Adipocyte (in vitro differentiated cells): ENCODE results near the gene LMF1.

Experiments
- DNase-seq: peaks from one replicate; pipeline ENCODE4 v3.0.0-alpha.2; 2015; ENCODE audit warnings: low read depth
- H3K27me3 ChIP-seq: replicated peaks from 2 replicates; pipeline ENCODE4 v1.7.0; 2013; ENCODE audit warnings: mild to moderate bottlenecking, low read length, moderate library complexity; ENCODE audit not compliant: control insufficient read depth, insufficient read depth
- H3K36me3 ChIP-seq: 2 replicates; pipeline ENCODE4 v1.7.0; 2013; ENCODE audit warnings: low read length, mild to moderate bottlenecking, moderate library complexity; ENCODE audit not compliant: control insufficient read depth, insufficient read depth, severe bottlenecking
- H3K4me1 ChIP-seq: 2 replicates; pipeline ENCODE4 v1.7.0; 2013; ENCODE audit warnings: mild to moderate bottlenecking, low read length, moderate library complexity; ENCODE audit not compliant: control insufficient read depth, insufficient read depth
- H3K4me3 ChIP-seq: 2 replicates; pipeline ENCODE4 v1.7.0; 2013; ENCODE audit warnings: mild to moderate bottlenecking, low read length, moderate library complexity
- H3K9ac ChIP-seq: 2 replicates; pipeline ENCODE4 v1.7.0; 2013; ENCODE audit warnings: mild to moderate bottlenecking, low read length, moderate library complexity
- H3K9me3 ChIP-seq: 2 replicates; pipeline ENCODE4 v1.7.0; 2013; ENCODE audit warnings: mild to moderate bottlenecking, low read length, moderate library complexity; ENCODE audit not compliant: control insufficient read depth

LMF1 gene

DNA sequence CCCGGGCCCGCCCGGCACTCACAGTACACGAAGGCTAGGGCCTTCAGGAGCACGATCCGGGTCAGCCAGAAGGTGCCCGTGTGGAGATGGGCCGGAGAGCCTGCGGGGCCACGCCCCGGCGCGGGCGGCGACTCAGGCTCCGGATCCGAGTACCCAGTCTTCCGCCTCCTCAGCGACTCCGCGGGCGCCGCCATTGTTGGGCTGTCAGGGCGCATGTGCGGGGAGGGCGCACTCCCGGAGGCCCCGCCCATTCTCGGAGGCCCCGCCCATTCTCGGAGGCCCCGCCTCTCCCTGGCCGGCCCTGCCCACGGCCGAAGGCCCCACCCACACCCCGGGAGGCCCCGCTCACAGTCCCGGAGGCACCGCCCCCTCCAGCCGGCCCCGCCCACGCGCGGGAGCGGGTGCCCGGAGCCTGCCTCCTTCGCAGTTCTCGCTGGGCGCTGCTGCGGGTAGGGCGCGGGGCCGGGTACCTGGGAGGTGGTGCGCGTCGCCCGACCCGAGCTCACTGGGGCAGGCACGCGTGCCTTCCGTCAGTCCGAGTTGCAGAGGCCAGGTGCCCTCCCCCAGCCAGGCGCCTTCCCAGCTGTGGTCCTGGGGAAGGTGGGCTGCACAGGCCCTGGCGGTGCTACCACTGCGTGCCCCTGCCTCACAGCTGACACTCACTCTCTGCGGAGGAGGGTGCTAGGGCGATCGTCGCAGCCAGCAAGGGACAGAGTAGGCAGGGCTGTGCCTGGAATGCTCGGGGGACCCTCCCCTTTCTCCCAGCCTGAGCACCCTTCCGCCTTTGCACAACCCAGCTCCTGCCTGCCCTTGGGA, at the start of gene LMF1:
LMF1 (minus strand) TSS at position 219 of the 816 bp plus-strand sequence; CDS start at position 215, 4 bp downstream.
- H3K4me1 ChIP-seq: peaks cover 16% of the 10 kb centered on the region
- H3K36me3 ChIP-seq: no peaks in the 10 kb centered on the region
- H3K9me3 ChIP-seq: peaks cover 5% of the 10 kb centered on the region
- peak within 1 kb of the TSS; percentile 90 for H3K4me3 ChIP-seq
- H3K9ac ChIP-seq: peak within 1 kb of the TSS; percentile 95
- H3K27me3 ChIP-seq: peaks cover 7% of the 10 kb centered on the region
- peak; percentile 97 for DNase-seq

DNA sequence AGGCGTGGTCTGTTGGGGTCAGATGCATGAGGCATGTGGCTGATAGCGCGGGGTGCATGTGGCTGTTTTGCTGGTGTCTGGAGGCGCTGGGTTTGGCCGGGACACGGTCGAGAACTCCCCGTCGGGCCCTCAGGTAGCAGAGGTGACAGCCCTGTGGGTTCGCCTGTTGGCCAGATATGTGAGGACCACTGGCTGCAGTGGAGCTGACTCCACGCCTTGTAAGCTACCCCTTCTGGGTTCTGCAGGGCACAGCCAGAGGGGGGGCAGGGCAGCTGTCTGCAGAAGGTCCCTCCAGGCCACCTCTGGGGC, 49.3 kb upstream of the LMF1 start:
- no peak for DNase-seq
- H3K4me3 ChIP-seq: peak overlapping the region; percentile 50
- H3K9me3 ChIP-seq: no peaks in the 10 kb centered on the region
- peaks cover 1% of the 10 kb centered on the region for H3K27me3 ChIP-seq
- H3K36me3 ChIP-seq: no peaks in the 10 kb centered on the region
- H3K9ac ChIP-seq: no peak overlapping the region
- peaks cover 6% of the 10 kb centered on the region for H3K4me1 ChIP-seq

DNA sequence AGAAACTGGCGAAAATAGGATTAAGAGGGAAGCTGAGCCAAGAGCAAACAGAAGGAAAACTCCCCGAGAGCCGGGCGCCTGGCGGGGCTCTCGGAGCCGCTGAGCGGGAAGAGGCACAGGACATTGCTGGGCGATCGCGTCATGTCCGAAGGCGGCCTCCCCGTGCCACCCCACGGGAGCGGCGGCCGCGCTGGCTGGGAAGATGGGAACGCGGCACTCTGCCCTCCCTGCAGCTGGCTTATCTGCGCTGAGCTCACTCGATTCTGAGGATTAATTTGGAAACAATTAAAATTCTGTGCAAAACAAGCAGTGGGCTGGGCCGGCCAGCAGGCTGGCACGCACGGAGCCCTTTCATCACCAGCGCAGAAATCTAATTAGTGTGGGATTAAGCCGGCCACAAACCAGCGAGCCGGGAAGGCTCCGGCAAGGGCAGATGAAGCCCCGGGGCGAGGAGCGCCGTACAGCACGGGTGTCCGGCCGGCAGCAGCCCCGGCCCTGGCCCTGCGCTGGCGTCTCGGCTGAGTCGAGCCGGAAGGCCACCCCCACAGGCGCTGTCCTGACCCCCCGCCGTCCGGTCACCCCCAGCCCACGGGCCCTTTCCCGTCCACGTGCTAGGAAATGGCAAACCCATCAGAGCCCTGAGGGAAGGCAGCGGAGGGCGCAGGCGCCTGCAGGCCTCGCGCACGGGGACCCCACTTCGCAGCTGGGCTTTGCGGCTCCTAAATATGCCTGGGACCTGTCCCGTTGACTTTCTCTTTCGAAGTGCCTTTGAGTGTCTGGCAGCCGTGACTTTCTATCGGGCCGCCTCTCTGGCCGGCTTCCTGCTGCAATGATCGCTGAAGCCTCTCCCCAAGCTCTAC, 48.7 kb upstream of the LMF1 start:
- peak; percentile 93 for DNase-seq
- H3K27me3 ChIP-seq: no peaks in the 10 kb centered on the region
- peak overlapping the region; percentile 50 for H3K4me3 ChIP-seq
- H3K36me3 ChIP-seq: no peaks in the 10 kb centered on the region
- peaks cover 6% of the 10 kb centered on the region for H3K4me1 ChIP-seq
- H3K9me3 ChIP-seq: no peaks in the 10 kb centered on the region
- peak overlapping the region; percentile 25 for H3K9ac ChIP-seq

DNA sequence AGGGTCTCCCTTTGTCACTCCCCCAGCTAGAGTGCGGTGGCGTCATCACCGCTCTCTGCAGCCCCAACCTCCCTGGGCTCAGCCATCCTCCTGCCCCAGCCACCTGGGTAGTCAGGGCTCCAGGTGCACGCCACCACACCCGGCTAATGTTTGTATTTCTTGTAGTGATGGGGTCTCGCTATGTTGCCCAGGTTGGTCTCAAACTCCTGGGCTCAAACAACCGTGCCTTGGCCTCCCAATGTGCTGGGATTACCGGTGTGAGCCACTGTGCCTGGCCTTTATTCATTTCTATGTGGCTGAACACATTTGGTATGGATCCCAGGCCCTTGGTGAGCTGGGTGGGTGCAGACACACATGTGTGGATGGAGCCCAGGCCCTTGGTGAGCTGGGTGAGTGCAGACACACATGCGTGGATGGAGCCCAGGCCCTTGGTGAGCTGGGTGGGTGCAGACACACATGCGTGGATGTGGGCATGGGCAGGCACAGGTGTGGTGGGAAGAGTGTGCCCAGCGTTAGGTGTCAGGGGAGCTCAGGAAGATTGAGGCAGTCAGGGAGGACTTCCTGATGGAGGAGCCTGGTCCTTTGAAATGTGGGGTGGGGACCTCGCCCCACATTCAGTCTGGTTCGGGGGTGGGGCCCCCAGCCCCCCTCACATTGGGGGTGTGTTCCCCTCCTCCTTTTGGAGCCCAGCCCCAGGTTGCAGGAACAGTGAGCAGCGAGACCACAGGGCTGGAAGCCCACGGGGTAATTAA, 47.8 kb upstream of the LMF1 start:
- no peak for DNase-seq
- no peaks in the 10 kb centered on the region for H3K9me3 ChIP-seq
- H3K4me3 ChIP-seq: peak overlapping the region; percentile 50
- H3K27me3 ChIP-seq: no peaks in the 10 kb centered on the region
- no peaks in the 10 kb centered on the region for H3K36me3 ChIP-seq
- H3K9ac ChIP-seq: peak overlapping the region; percentile 25
- H3K4me1 ChIP-seq: peaks cover 6% of the 10 kb centered on the region

DNA sequence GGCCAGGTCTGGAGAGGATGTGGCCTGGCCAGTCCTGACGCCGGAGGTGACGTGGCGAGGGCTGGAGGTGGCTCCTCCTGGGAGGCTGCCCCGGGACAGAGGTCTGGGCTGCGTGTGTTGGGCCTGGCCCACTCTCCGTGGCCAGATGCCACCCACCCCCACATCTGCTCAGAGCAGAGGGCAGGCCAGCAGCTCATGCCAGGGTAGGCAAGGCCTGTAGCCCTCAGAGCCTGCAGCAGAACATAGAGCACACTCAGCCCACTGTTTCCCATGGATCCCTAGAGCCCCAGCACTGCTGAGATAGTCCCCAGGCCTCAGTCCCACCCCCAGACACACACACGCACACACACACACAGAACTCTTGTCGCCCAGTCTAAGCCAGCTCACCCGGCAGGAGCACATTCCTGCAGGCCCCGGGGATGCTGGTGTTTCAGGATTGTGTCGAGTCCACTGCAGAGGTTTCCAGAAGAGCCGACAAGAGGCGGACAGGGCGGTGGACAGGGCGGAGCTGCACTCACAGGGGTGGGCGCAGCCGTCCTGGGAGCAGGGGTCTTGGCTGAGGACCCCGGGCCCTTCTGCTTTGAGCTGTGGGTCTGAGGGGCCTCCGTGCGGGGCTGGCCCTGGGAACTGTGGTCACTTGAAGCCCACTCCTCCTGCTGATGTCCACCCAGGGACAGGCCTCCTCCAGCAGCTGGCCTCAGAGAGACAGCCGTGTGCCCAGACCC, 44.1 kb upstream of the LMF1 start:
- no peak overlapping the region for H3K4me3 ChIP-seq
- peaks cover 9% of the 10 kb centered on the region for H3K27me3 ChIP-seq
- H3K9me3 ChIP-seq: no peaks in the 10 kb centered on the region
- H3K9ac ChIP-seq: no peak overlapping the region
- DNase-seq: no peak
- H3K4me1 ChIP-seq: peaks cover 3% of the 10 kb centered on the region
- no peaks in the 10 kb centered on the region for H3K36me3 ChIP-seq

DNA sequence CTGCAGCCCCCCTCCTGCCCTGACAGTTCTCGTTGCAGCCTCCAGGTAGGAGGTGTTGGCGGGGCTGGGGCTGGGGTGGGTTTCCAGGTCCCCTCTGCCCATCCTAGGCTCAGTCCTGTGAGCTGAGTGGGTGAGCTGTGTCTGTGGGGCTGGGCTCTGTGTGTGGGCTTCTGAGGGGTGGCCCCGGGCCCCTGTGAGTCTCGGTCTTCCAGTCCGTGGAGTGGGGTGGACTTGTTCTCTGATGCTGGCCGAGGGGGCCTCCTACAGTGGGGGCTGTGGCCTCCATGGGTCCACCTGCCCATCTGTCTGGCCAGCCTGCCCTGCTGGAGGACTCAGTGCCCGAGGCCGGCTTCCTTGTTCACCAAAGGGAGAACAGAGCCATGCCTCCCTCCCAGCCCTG, 43.4 kb upstream of the LMF1 start:
- DNase-seq: no peak

DNA sequence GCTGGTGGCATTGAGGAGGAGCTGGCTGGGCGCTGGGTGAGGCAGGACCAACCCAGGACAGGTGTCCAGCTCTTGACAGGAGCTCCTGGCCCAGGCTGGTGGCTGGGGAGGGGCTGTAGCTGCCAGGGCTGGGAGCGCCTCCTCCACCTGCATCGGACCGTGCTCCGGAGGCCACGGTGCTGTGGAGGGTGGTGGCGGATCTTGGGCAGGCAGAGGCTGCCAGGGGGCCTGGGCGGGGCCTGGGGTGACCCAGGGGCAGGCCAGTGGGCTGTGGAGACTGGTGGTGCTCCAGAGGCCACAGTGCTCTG, 42.8 kb upstream of the LMF1 start:
- Histone ChIP-seq H3K4me1 (no peaks in the 10 kb centered on the region), H3K36me3 (no peaks in the 10 kb centered on the region), H3K4me3 (no peak overlapping the region), H3K9ac (no peak overlapping the region), H3K9me3 (no peaks in the 10 kb centered on the region), H3K27me3 (peaks cover 18% of the 10 kb centered on the region)
- no peak for DNase-seq

More for the DNA sequence above, 43.4 kb upstream of the LMF1 start:
- Histone ChIP-seq H3K36me3 (no peaks in the 10 kb centered on the region), H3K4me3 (no peak overlapping the region), H3K4me1 (no peaks in the 10 kb centered on the region), H3K9ac (no peak overlapping the region), H3K9me3 (no peaks in the 10 kb centered on the region), H3K27me3 (peaks cover 11% of the 10 kb centered on the region)

DNA sequence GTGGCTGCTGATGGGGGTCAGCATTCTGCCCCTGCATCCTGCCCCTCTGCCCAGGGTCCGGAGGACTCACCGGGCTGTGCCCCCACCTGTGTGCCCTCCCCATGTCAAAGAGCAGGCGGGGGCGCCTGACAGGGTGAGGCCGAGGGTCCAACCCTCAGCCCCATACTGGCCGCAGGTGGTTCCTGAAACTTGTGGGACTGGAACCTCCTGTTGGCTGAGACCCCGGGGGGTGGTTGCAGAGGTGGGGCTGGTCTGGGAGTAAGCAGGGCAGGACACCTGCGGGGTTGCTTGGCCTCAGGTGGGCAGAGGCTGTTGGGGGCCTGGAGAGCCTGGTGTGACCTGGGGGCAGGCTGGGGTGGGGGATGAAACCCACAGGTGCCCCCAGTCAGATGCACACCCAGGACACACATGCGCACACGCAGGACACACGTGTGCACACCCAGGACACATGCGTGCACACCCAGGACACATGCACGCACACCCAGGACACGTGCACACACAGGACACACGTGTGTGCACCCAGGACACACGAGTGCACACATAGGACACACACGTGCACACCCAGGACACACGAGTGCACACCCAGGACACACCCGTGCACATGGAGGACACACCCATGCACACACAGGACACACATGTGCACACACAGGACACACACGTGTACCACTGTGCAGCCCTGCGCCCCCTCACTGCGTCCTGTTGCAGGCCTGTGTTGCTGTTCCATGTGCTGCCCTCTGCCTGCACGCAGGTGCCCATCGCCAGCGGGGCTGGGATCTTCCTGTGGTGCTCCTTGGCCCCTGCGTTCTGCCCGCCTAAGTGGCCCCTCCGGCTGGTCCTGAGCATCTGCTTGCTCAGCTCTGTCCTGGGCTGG, 42.2 kb upstream of the LMF1 start:
- Histone ChIP-seq H3K4me3 (no peak overlapping the region), H3K27me3 (peaks cover 24% of the 10 kb centered on the region), H3K4me1 (no peaks in the 10 kb centered on the region), H3K9me3 (no peaks in the 10 kb centered on the region), H3K9ac (no peak overlapping the region), H3K36me3 (no peaks in the 10 kb centered on the region)
- no peak for DNase-seq

DNA sequence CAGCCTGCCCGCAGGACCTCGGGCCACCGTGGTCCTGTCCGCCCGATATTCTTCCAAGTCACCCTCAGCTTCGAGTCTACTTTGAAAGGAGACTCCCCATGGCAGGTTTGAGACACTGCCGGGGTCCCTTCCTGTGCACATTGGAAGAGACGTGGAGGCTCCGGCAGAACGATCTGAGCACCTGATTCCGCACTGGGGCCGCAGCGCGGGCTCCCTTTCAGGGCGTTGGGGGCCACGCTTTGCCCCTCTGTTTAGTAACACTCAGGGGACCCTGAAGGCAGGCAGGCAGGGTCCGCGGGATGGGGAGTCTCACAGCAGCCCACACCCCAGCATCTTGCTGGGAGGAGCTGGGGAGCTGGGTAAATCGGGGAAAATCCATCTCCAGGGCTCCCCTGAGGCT, 41.4 kb upstream of the LMF1 start:
- Histone ChIP-seq H3K9ac (no peak overlapping the region), H3K4me1 (no peaks in the 10 kb centered on the region), H3K36me3 (no peaks in the 10 kb centered on the region), H3K4me3 (no peak overlapping the region), H3K27me3 (peaks cover 29% of the 10 kb centered on the region), H3K9me3 (no peaks in the 10 kb centered on the region)
- DNase-seq: no peak

DNA sequence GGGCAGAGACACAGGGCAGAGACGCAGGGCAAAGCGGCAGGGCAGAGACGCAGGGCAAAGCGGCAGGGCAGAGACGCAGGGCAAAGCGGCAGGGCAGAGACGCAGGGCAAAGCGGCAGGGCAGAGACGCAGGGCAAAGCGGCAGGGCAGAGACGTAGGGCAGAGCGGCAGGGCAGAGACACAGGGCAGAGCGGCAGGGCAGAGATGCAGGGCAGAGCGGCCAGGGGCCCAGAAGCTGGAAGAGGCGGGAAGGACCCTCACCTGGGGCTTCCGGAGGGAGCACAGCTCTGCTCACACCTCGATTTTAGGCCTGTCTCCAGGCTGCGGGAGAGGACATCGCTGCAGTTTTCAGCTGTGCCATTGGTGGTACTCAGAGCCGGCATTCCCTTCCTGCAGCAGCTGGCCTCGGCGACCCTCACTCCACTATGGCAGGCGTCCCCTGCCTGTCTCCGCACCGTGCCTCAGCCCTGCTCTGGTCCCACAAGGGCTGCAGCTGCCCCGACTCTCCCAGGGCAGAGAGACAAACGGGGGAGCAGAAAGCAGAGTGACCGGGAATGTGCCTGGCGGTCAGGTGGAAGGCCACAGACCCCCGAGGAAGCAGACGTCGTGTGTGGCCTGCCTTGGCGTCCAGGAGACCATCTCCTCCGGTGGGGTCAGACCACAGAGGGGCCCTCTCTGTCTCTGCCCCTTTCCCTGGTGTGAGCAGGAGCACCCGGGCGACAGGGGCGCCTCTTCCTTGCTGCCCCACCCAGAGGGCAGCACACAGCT, 40.7 kb upstream of the LMF1 start:
- no peak for DNase-seq
- Histone ChIP-seq H3K9me3 (no peaks in the 10 kb centered on the region), H3K4me3 (no peak overlapping the region), H3K36me3 (no peaks in the 10 kb centered on the region), H3K27me3 (peaks cover 29% of the 10 kb centered on the region), H3K9ac (no peak overlapping the region), H3K4me1 (no peaks in the 10 kb centered on the region)
